HG03521 (cell line): ENCODE measurements around the gene CCL8.

Experiments
- ATAC-seq: cut with Tn5 transposase; IDR thresholded peaks from one replicate; pipeline ENCODE4 v1.9.1; 2021; ENCODE audit warnings: mild to moderate bottlenecking, moderate library complexity; ENCODE audit not compliant: unreplicated experiment

Gene CCL8

DNA sequence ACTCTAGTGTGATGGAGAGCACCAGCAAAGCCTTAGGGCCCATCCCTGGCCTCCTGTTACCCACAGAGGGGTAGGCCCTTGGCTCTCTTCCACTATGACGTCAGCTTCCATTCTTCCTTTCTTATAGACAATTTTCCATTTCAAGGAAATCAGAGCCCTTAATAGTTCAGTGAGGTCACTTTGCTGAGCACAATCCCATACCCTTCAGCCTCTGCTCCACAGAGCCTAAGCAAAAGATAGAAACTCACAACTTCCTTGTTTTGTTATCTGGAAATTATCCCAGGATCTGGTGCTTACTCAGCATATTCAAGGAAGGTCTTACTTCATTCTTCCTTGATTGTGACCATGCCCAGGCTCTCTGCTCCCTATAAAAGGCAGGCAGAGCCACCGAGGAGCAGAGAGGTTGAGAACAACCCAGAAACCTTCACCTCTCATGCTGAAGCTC lies at the start of gene CCL8:
CCL8 (plus strand) TSS at position 397 of the 445 bp plus-strand sequence. CDS start 67 bp downstream, outside the sequence.
- no peak for ATAC-seq

DNA sequence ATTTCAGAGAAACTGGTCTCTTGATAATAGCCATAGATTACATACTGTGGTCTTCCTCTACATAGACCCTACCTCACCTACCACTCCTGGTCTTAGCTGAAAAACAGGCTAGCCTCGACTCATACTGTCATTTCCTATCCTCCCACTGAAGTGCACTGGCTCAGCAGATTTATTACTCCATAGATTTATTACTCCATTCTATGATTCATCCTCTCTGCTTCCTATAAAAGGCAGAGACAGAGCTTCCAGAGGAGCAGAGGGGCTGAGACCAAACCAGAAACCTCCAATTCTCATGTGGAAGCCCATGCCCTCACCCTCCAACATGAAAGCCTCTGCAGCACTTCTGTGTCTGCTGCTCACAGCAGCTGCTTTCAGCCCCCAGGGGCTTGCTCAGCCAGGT lies 49.3 kb upstream of the CCL8 start, which contains the start of gene CCL7:
CCL7 (plus strand) TSS at position 253 of the 400 bp plus-strand sequence; CDS start at position 323, 70 bp downstream.
- ATAC-seq, result no peak

DNA sequence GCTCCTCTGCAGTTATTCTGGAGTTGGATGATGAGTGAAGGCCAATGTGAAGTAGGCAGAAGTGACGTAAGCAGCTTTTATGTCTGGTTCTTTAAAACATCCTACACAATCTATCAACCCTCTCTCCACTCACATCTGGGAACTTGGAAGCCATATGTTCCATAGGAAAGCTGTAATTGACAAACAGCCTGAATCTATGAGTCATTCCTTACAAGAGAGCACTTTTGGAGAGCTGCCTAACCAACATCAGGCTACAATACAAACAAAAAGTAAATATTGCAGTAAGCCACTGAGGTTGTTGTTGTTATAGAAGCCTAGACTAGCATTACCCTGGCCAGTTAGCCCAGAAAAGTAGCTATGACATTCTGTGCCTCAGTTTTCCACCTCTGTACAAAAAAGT lies 43.4 kb upstream of the CCL8 start:
- no peak for ATAC-seq

DNA sequence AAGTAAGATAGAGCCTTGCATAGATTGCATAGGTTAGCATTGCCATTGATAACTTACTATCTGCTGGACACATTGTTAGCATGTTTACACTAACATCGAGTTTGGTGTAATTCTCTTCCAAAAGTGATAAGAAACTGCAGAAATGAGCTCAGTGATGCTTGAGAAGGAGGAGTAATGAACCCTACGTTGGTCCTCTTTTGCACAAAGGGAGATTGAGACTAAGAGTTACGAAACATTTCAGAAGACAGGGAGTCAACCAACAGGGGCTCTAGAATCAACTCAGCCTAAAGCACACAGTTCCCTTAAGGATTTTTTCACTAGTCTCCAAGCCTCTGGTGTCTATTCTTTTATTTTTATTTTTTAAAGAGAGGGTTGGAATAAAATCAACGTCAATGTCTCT lies 42.4 kb upstream of the CCL8 start:
- no peak for ATAC-seq

DNA sequence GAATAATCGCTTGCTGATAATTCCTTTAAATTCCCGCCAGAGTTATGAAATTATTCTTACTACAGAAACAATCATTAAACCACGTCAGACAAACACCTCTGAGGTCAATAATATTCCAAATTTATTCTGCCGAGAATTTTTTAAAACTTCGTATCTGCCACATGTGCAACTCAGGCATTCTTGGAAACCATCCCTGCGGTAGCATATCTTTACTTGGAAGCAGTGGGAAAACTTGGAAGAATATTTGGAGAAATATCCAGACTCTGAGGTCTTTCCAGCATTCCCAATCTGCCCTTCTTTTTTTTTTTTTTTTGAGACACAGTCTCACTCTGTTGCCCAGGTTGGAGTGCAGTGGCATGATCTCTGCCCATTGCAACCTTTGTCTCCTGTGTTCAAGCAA lies 35.7 kb upstream of the CCL8 start:
- no peak for ATAC-seq

DNA sequence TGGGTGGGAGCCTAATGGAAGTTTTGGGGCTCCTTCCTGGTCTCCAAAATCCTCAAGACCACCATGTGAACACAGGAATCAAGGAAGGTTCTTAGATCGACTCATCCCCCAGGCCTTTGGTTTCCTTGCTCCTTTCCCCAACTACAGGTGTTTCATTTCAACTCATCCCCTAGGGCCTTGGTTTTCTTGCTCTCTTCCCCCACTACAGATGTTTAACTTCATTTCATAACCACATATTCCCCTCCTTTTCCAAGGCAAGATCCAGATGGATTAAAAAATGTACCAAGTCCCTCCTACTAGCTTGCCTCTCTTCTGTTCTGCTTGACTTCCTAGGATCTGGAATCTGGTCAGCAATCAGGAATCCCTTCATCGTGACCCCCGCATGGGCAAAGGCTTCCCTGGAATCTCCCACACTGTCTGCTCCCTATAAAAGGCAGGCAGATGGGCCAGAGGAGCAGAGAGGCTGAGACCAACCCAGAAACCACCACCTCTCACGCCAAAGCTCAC lies 33.9 kb upstream of the CCL8 start, which contains the start of gene CCL11:
CCL11 (plus strand) TSS at position 457 of the 507 bp plus-strand sequence. CDS start 67 bp downstream, outside the sequence.
- ATAC-seq, result no peak

DNA sequence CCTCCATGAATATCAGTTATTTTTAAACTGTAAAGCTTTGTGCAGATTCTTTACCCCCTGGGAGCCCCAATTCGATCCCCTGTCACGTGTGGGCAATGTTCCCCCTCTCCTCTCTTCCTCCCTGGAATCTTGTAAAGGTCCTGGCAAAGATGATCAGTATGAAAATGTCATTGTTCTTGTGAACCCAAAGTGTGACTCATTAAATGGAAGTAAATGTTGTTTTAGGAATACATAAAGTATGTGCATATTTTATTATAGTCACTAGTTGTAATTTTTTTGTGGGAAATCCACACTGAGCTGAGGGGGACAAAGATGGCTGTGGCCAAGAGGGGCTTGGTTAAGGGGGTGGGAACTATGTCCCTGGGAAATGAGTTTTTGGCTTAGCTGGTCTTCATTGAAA lies 31.4 kb upstream of the CCL8 start:
- ATAC-seq, result no peak

DNA sequence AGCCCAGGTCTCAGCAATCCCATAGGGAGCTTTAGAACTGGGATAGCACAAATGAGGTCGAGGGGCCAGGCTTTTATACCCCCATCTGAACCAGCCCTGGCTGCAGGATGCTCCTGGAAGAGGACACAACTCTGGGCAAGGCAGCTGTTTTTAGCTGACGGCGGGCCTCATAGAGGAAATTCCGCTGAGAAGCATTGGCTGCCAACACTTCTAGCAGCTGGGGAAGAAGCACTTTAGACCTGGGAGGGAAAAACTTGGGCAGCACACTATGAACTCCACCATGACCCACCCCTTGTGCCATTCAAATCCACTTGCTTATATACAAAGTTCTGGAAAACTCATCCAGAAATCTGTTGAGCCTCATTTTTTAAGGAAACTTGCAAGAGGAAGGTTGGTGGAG lies 28.6 kb upstream of the CCL8 start:
- no peak for ATAC-seq

DNA sequence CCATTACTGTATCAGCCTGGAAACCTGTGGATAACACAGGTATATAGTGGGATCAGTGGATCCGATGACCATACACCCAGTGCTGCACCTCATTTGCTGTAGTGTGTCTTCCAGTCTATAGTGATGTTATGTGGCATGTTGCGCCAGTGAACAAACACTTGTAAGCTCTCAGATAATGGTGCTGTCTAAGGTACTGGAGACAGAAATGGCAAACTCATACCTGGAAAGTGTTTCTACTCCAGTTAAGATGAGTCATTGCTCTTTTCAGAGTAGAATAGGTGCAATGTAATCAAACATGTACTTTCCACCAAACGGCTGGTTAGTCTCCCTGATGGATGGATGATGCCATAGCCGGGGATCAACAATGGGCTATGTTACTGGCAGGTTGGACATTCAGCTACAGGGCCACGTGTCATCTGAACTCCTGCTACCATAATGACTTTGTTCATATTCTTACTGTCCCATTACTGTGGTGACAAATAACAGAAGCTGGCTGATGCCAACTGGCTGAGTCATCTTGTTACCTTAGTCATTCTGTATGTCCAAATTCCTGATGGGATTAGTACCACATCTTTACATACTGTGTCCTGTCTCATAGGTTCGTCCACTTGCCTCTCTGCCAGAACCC lies 27.4 kb upstream of the CCL8 start:
- ATAC-seq, result no peak

DNA sequence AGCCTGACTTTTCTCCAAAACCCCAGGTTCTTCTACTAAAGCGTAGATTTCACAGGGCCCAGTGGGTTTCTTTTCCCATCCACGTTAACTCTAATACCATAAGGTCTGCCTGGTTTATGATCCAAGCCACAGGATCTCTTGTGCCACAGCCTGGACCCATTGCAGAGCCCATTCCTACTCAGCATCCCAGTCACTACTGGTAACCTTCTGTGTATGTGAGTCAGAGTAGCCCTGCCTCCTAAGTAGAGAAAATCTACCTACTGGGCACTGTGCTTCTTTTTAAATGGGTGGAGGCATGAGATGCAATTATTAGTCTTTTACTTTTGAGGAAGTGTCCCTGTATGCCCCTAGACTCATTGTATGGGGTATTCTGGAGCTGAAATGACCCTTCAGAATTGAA lies 20.2 kb upstream of the CCL8 start:
- no peak for ATAC-seq

DNA sequence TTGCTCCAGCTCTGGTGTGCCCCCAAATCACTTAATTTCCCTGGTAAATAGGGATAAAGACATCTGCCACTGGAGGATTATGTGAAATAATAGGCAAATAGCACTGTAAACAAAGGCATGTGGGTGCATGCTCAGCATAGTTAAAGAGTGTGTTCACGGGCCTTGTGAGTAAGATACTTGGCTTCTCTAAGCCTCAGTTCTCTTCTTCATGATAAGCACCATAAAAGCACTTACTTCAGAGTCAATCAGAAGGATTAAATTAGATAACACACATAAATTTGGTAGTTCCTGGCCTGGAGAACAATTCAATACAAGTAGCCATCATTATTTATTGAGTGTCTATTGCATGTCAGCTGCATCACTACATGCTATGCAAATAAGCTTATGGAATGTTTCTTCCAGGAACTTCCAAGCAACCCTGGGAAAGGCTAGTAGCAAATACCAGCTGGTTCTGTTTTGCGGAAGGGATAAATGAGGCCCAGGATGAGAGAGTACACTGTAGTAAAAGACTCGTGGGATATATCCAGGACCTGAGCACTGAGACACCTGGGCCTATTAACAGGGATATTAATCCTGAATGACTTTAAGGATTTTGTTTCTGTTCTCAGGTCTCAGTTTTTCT lies 19.2 kb upstream of the CCL8 start:
- no peak for ATAC-seq

DNA sequence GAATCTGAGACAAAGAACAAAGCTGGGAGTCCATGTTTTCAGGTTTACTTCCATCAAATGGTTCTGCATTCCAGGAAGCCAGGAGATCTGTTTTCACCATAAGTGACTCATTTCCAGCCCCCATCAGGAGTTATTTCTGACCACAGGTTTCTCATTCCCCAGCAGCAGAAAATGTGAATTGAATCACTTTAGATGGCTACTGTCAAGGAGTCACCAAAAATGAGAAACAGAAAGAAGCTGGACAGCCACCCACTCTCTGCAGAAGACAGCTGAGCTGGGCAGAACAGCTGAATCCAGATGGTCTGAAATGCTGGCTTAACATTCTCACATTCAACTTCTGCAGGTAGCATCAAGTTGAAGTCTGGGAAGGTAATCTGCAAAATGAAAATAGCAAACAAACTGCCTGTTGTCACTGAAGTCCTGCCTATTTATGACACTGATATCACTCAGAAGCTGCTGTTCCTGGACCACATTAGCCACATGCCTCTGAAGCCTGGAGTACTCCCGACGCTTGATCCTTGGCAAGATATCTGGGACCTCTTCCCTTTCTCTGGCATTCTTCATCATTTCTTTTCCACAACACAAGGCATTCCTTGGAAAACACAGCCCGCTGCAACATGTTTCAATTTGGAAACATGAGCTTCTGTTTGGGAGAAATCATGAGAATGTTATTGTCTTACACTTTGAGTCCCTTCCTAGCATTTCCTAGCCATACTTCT lies 18.4 kb upstream of the CCL8 start:
- no peak for ATAC-seq

DNA sequence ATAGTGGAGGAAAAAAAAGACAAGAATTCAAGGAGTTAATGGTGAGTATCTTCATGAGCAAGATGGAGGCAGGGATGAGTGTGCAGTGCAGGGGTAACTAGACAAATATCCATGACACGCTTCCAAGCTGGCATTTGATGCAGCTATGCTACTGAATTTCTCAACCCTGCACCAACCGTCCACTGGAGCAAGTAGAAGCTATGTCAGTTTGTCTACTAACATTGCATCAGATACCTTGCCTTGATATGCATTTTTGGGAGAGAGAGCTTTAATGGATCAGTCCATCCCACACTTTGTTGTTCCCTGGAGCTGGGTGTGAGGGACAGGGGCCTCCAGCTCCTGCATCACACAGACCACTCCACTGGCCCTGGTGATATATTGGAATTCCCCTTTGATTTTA lies 17.2 kb upstream of the CCL8 start:
- ATAC-seq, result no peak

DNA sequence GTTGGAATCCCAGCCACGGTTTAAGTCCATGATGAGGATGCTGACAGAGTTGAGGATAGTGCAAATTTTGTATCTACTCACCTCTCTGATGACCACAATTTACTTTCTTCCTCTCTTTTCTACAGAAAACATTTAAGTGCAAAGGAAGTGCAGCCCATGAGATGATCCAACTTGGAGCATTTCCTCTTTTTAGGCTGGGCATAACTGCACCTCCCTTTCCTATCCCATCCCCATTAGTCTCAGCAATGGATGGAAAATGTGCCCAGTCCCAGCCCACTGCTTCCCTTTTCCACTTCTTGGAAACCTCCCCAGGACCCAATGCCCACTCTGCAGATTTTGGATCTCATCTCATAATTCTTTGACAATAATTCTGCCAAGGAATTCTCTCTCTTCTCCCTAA lies 16.6 kb upstream of the CCL8 start:
- ATAC-seq, result no peak

DNA sequence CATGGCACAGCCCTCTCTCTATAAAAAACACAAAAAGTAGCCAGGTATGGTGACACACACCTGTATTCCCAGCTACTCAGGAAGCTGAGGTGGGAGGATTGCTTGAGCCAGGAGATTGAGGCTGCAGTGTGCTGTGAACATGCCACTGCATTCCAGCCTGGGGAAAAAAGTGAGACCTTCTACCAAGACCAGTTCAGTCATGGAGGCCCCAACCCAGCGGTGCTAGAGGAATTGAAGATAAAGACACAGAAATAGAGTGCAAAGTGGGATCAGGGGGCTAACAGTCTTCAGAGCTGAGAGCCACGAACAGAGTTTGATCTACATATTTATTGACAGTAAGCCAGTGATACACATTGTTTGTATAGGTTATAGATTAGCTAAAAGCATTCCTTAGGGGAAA lies 15.6 kb upstream of the CCL8 start:
- ATAC-seq, result no peak

DNA sequence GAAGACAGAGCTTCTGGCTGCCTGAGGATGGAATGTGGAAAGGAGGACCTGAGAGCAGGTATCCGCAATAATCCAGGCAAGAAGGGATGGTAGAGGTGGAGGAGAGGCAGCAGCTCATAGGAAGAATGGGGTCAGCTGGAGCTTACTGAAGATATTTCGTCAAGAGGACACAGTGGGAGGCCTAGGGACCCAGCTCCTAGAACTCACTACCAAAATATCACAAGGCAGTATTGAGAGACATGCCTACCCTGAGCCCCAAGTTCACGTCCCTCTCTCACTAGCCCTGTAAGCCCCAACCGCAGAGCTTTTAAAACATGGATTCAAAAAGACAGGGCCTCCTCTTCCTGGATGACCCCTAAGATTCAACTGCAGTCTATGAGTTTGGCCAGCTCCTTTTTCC lies 14.2 kb upstream of the CCL8 start:
- ATAC-seq, result no peak

DNA sequence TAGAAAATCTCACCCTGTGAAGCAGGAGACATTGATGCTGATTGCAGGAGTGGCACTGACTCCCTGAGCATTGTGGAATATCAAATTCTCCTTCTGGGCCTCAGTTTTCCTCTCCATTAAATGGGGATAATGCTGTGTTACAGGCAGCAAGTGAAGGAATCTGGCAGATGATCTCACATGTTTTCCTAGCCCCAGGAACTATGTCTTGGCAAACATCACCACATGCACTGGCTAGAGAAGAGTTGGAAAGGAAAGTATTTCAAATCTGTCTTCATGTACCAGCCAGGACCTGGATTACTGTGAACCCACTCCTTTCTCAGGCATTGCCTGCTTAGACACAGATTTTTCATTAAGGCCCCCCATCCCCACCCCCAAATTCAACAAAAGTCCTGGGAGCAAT lies 13.6 kb upstream of the CCL8 start:
- ATAC-seq, result no peak

DNA sequence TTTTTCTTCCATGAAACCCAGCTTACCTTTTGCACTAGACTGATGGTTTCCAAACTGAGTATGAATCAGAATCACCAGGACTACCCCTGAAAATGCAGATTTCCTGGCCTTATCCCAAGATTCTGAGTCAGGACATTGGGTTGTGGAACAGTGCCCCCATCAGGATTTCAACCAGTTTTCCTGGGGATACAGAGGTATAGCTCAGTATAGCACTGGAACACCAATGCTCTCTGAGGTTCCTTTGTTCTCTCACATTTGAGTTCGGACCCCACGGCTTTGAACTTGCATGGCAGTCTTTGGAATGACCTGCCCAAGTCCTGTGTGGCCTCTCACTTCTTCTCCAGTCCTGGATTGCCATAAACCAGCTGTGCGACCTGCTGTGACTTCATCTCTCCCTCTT lies 12.8 kb upstream of the CCL8 start:
- no peak for ATAC-seq

DNA sequence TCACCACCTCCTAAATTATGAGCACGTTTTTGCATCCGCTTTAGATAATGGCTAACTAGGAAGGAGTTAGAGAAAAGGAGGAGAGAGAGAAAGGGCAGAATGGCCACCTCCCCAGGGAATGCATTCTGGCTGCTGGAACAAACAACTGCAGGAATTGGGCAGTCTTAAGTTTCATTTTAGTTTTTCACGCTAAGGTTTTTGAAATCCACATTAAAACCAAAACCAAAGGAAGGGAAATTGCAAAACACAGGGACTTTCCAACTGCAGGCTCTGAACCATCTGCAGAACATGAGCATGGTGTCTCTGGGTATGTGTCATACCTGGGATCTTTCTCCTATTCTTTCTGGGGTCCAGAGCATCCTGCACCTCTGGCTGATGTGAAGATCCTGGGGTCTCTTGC lies 12.1 kb upstream of the CCL8 start:
- ATAC-seq, result no peak

DNA sequence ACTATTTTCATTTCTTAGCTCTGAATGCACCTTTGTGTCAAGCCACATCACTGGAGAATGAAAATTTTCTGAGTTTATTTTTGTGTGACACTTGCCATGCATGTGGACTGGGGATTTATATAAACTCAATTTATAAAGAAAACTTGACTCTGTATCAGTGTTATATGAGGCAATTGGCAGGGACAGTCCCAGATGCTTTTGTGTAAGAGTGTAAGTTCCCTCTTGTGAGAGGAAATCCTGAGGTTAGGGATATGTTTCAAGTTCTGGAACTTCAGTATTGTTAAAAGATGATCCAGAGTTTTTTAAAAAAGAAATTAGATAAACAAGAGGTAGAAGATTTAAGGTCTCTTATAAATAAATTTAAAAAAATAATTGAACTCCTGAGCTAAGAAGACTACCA lies 10.9 kb upstream of the CCL8 start:
- no peak for ATAC-seq

DNA sequence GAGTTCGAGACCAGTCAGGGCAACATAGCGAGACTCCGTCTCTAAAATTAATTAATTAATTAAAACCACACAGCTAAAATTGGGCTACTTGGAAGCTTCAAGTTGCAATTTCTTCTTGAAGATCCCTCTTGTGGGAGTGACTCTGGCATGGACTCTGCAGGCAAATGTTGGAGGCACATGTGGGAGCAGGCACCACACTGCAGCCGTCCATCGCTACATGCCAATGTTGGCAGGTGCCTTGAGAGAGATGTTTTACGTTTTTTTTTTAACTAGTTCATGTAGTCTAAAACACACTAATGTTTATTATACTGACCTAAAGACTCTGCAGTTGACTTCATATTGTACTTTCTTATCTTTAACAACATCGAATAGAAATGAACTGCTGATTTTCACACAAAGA lies 7.9 kb upstream of the CCL8 start:
- no peak for ATAC-seq

DNA sequence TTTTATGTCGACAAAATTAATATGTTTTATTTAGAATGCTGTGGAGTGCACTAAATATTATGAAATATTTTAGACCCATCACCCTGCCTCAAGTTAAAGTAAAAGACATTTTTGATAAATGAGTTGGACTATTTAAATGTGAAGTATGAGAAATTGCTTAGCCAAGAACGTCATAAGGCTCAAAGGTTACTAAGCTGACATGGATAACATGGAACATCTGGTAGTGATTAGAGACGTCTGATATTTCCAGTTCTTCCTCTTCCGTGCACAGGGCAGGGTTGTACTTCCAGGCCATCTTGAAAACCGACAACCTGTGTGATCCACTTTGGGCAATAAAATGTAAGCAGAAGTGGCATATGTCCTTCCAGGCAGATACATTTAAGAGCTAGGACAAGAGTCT lies 7.2 kb upstream of the CCL8 start:
- no peak for ATAC-seq
